ENCODE data around the gene GFER. TPM values are rescaled to one million over a fixed set of nuclear protein-coding genes. Genes with fewer than 3 reads are reported as not detected.
A peak's percentile ranks its signal among the peaks of the same experiment; 100 is the strongest.

GFER gene
- total and polyA plus RNA-seq, 9 of the 15 experiments (the other 6 are each of a cell fraction or from before 2014, with no cell fraction given): 4.3 to 53.7 (median 19.8) TPM

GRCh38 chr16:1990101-1990350 lies 6.0 kb downstream of the GFER start:
- CTCF ChIA-PET (ENCODE audit: low intra/inter-chr PET ratio): no interaction called here
- TF ChIP-seq GATAD2B (IDR thresholded peaks at IDR 0.05; ENCODE audit: borderline replicate concordance): 0 out of 2 replicates have a peak, but pooled peaks have one; percentile 35
- no peak for TF ChIP-seq ID3 (CRISPR knock-in tag; IDR thresholded peaks at IDR 0.05)
- TF ChIP-seq ID3 (tag; IDR thresholded peaks at IDR 0.05): no peak
- TF ChIP-seq ESRRB (CRISPR knock-in tag; IDR thresholded peaks at IDR 0.05; ENCODE audit: borderline replicate concordance): no peak
- TF ChIP-seq POLR2A (conservative IDR thresholded peaks at IDR 0.05): no peak
- no peak for TF ChIP-seq ZSCAN29 (IDR thresholded peaks at IDR 0.05)
- no peak for TF ChIP-seq SREBF1 (IDR thresholded peaks at IDR 0.05; ENCODE audit: borderline replicate concordance, low read depth, low read length)
- TF ChIP-seq SFPQ (IDR thresholded peaks at IDR 0.05; ENCODE audit: low read depth, low read length): no peak
- no peak for TF ChIP-seq DNMT1 (IDR thresholded peaks at IDR 0.05)
- TF ChIP-seq RB1 (IDR thresholded peaks at IDR 0.05; ENCODE audit: low read depth): 0 out of 2 replicates have a peak, but pooled peaks have one; percentile 37
- no peak for TF ChIP-seq TAF1 (IDR thresholded peaks at IDR 0.05; ENCODE audit: control insufficient read depth, extremely low read depth, insufficient read depth, low read length, severe bottlenecking)
- no peak for TF ChIP-seq DLX4 (CRISPR knock-in tag; IDR thresholded peaks at IDR 0.05)
- no peak for TF ChIP-seq CTCF (IDR thresholded peaks at IDR 0.05 in 2 of 3, conservative IDR thresholded peaks at IDR 0.05 in 1 of 3; ENCODE audit: insufficient read depth in 2 of 3, low read depth in 1 of 3, low read length in 3 of 3)
- no peak for TF ChIP-seq POLR3G (IDR thresholded peaks at IDR 0.05; ENCODE audit: extremely low read depth, insufficient read length, insufficient replicate concordance)
- TF ChIP-seq RFX7 (CRISPR knock-in tag; IDR thresholded peaks at IDR 0.05): no peak
- TF ChIP-seq ETS1 (conservative IDR thresholded peaks at IDR 0.05; ENCODE audit: control insufficient read depth, low read depth, low read length): 0 out of 2 replicates have a peak, but pooled peaks have one; percentile 8
- TF ChIP-seq FUS (optimal IDR thresholded peaks at IDR 0.05; ENCODE audit: low read depth, low read length): no peak
- 0 out of 2 replicates have a peak, but pooled peaks have one; percentile 19 for TF ChIP-seq FOSL1 (tag; conservative IDR thresholded peaks at IDR 0.05)
- TF ChIP-seq TSC22D4 (tag; IDR thresholded peaks at IDR 0.05): no peak

More at GRCh38 chr16:1990101-1990350, 6.0 kb downstream of the GFER start:
- Histone ChIP-seq H3K79me2 (ENCODE audit: control insufficient read depth, insufficient read depth, low read length) (peaks cover 30% of the 10 kb centered on the region), H3K36me3 (ENCODE audit: control insufficient read depth, insufficient read depth, low read length) (peaks cover 26% of the 10 kb centered on the region; the same call in 1 of the 3 replicates), H3K4me2 (ENCODE audit: insufficient read depth, low read length) (peak overlapping the region; percentile 72; the same call in 1 of the 2 replicates), H3K4me3 (peak overlapping the region; percentile 38), H3K27me3 (ENCODE audit: control insufficient read depth in 2 of 2, insufficient read depth in 2 of 2, low read length in 2 of 2) (no peaks in the 10 kb centered on the region), H3K4me1 (replicated peaks in 1 of 2; ENCODE audit: control insufficient read depth in 2 of 2, insufficient read depth in 2 of 2, low read length in 2 of 2) (peaks cover 34 to 74% of the 10 kb centered on the region in 2 experiments), H3K9me1 (ENCODE audit: control insufficient read depth, insufficient read depth, low read length) (no peaks in the 10 kb centered on the region), H3K27ac (ENCODE audit: extremely low read depth, low read depth, low read length) (no peak overlapping the region), H3K9ac (ENCODE audit: insufficient read depth in 1 of 2, low read depth in 2 of 2, low read length in 2 of 2) (peak overlapping the region in 1 of 2 experiments; percentile 87; a peak in 2 of 4 replicates), H2AFZ (ENCODE audit: low read depth, low read length) (no peak overlapping the region), H4K20me1 (replicated peaks; ENCODE audit: control insufficient read depth, insufficient read depth, low read length) (no peaks in the 10 kb centered on the region), H3K9me3 (replicated peaks; ENCODE audit: control insufficient read depth, insufficient read depth, low read depth, low read length) (no peaks in the 10 kb centered on the region)
- POLR2A ChIA-PET: no interaction called here
- in situ Hi-C loops (cut with MboI) (no loop called here), intact Hi-C loops (cut with micrococcal nuclease) (no loop called here)
- FAIRE-seq: no peak
- BruUV-seq (replicated peaks): no TSS peak
- peak in 1 of 4 experiments; percentile 70 for DNase-seq (ENCODE audit: extremely low read depth in 1 of 4, low spot score in 3 of 4)
- no peak for ATAC-seq
- no CpG with 5 or more reads among the region's 25 CpGs for WGBS (ENCODE audit: insufficient coverage, low coverage, missing lambda C conversion rate)
